ENCODE measurements around the gene RTN4R. TPM values are rescaled to one million over a fixed set of nuclear protein-coding genes. Genes with fewer than 3 reads are reported as not detected.

The RTN4R gene
- total and polyA plus RNA-seq, 2 of the 13 experiments (the other 11 are each of a cell fraction or from before 2014, with no cell fraction given), result 0.22 to 0.77 TPM

DNA sequence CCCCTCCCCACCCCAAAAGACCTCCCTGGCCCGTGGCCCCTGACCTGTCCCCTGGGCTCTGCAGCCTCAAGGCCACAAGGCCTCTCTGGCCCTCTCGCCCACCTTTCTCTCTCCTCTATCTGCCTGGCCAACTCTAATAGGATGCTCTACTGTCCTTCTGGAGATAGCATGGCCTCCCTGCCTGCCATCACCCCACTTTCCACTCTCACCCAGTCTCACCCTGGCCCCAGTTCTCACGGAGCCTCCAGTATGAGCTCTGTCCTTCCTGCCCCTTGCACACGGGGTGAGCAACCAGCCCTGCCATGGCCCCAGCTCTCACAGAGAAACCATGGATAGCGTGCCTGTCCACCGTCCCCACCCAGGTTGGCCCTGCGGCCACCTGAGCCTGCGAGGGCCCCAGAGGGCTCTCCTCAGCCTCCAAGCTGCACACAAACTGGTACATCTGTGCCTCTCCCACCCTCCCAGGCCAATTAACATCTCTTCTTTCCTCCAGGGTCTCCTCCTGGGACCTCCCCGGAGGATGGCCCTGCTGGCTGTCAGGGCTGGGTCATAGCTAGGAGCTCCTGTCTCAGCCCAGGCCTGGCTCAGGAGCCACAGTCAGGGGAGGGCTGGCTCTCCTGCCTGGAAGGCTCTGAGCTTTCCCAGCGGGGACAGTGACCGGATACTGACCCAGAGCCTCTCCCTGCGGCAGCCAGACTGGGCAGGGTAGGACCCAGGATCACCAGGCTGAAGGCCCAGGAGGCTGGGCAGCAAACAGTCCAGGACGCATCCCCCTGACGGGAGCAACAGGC is 22.3 kb downstream of the RTN4R start:
- Histone ChIP-seq H3K4me2 (ENCODE audit: low read depth, low read length) (no peak overlapping the region), H3K79me2 (ENCODE audit: insufficient read depth, low read length) (no peaks in the 10 kb centered on the region), H3K36me3 (replicated peaks in 1 of 2; ENCODE audit: control insufficient read depth in 1 of 2, insufficient read depth in 2 of 2, low read length in 2 of 2) (no peaks in the 10 kb centered on the region), H3K9me3 (ENCODE audit: low read length) (no peaks in the 10 kb centered on the region), H3K9ac (ENCODE audit: insufficient read depth, low read depth, low read length) (no peak overlapping the region), H3K27me3 (ENCODE audit: control insufficient read depth in 1 of 2, insufficient read depth in 2 of 2, low read length in 2 of 2) (peaks cover 5 to 59% of the 10 kb centered on the region in 2 experiments), H3K4me1 (ENCODE audit: insufficient read depth, low read length) (no peaks in the 10 kb centered on the region), H4K20me1 (ENCODE audit: insufficient read depth, low read length) (0 out of 2 replicates have a peak, but pooled peaks cover 2% of the 10 kb centered on the region), H3K27ac (ENCODE audit: extremely low read length, insufficient read depth, low read length) (no peak overlapping the region), H2AFZ (ENCODE audit: low read length) (no peak overlapping the region), H3K4me3 (replicated peaks in 1 of 3; ENCODE audit: insufficient read depth in 1 of 3, low read depth in 2 of 3, low read length in 3 of 3) (no peak overlapping the region)
- no peak for FAIRE-seq
- POLR2A ChIA-PET, result no interaction called here
- no peak for ATAC-seq
- BruUV-seq (replicated peaks), result no TSS peak
- CTCF ChIA-PET (ENCODE audit: low intra/inter-chr PET ratio, low total read pairs), result no interaction called here
- WGBS (ENCODE audit: low lambda C conversion rate), result 29% methylated on average over 10 of the region's 14 CpGs
- intact Hi-C loops (cut with micrococcal nuclease; ENCODE audit: unreplicated experiment) (no loop called here), in situ Hi-C loops (cut with HindIII; ENCODE audit: extremely low pct_ligation_motif_present, low pct_unique_long_range_greater_than_20kb) (no loop called here)
- TF ChIP-seq ISL2 (CRISPR knock-in tag; IDR thresholded peaks at IDR 0.05) (no peak), ZNF850 (CRISPR knock-in tag; conservative IDR thresholded peaks at IDR 0.05) (no peak), NFE2 (CRISPR knock-in tag; IDR thresholded peaks at IDR 0.05) (no peak), HNRNPH1 (optimal IDR thresholded peaks at IDR 0.05; ENCODE audit: low read depth, low read length) (no peak), ZSCAN20 (CRISPR knock-in tag; IDR thresholded peaks at IDR 0.05; ENCODE audit: borderline replicate concordance) (no peak), ZNF629 (CRISPR knock-in tag; conservative IDR thresholded peaks at IDR 0.05) (no peak), ZMYM2 (CRISPR knock-in tag; IDR thresholded peaks at IDR 0.05) (no peak), ZNF616 (CRISPR knock-in tag; IDR thresholded peaks at IDR 0.05; ENCODE audit: low read depth) (no peak), KMT2A (CRISPR knock-in tag; IDR thresholded peaks at IDR 0.05) (no peak)
- TF ChIP-seq, protein P1, sequence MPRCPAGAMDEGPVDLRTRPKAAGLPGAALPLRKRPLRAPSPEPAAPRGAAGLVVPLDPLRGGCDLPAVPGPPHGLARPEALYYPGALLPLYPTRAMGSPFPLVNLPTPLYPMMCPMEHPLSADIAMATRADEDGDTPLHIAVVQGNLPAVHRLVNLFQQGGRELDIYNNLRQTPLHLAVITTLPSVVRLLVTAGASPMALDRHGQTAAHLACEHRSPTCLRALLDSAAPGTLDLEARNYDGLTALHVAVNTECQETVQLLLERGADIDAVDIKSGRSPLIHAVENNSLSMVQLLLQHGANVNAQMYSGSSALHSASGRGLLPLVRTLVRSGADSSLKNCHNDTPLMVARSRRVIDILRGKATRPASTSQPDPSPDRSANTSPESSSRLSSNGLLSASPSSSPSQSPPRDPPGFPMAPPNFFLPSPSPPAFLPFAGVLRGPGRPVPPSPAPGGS (CRISPR knock-in tag; IDR thresholded peaks at IDR 0.05), result no peak
- TF ChIP-seq, protein P2, sequence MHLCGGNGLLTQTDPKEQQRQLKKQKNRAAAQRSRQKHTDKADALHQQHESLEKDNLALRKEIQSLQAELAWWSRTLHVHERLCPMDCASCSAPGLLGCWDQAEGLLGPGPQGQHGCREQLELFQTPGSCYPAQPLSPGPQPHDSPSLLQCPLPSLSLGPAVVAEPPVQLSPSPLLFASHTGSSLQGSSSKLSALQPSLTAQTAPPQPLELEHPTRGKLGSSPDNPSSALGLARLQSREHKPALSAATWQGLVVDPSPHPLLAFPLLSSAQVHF (CRISPR knock-in tag; IDR thresholded peaks at IDR 0.05), result no peak
- DNase-seq (ENCODE audit: low spot score), result no peak

Data from HepG2 (cell line).